Neural progenitor cell (in vitro differentiated cells): ENCODE results near the gene GRID1.

Experiments
- EZH2 ChIP-seq: fragments of 200-600 bp; sonication (generic); IDR thresholded peaks from 2 replicates; pipeline ENCODE4 v1.6.1; 2017; ENCODE audit warnings: antibody characterized with exemption, mild to moderate bottlenecking, moderate library complexity
- EZH2phosphoT487 ChIP-seq: fragments of 200-600 bp; sonication (generic); IDR thresholded peaks from 2 replicates; pipeline ENCODE4 v1.6.1; 2017; ENCODE audit warnings: antibody characterized with exemption
- TF ChIP-seq, protein P1 (sequence below): fragments of 200-600 bp; sonication (generic); IDR thresholded peaks from 2 replicates; pipeline ENCODE4 v1.5.1; 2017; ENCODE audit warnings: antibody characterized with exemption, mild to moderate bottlenecking

DNA sequence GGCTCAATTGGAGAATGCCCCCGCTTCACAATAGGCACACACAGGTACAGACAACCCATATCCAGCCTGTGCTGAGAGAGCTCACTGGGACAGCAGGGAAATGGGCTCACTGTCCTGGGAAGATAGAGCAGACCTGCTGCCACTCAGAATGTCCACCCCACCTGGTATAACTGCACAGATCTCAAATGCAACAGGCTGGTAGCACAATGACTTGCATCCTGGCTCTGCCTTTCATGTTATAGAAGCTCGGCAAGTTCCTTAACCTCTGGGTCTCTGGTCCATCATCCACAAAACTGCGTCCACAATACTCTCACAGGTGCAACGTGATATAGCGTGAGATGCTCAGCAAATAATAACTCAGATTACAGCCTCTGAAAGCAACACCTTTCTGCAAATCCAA is 295.4 kb downstream of the GRID1 start:
- TF ChIP-seq, protein P1, sequence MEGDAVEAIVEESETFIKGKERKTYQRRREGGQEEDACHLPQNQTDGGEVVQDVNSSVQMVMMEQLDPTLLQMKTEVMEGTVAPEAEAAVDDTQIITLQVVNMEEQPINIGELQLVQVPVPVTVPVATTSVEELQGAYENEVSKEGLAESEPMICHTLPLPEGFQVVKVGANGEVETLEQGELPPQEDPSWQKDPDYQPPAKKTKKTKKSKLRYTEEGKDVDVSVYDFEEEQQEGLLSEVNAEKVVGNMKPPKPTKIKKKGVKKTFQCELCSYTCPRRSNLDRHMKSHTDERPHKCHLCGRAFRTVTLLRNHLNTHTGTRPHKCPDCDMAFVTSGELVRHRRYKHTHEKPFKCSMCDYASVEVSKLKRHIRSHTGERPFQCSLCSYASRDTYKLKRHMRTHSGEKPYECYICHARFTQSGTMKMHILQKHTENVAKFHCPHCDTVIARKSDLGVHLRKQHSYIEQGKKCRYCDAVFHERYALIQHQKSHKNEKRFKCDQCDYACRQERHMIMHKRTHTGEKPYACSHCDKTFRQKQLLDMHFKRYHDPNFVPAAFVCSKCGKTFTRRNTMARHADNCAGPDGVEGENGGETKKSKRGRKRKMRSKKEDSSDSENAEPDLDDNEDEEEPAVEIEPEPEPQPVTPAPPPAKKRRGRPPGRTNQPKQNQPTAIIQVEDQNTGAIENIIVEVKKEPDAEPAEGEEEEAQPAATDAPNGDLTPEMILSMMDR: no peak
- TF ChIP-seq EZH2phosphoT487: no peak
- no peak for TF ChIP-seq EZH2
